ENCODE data around the gene RPS6KA3. TPM values are rescaled to one million over a fixed set of nuclear protein-coding genes. Genes with fewer than 3 reads are reported as not detected.

The RPS6KA3 gene
- total RNA-seq, 1 donor from 2014 or later, result 33.6 TPM

DNA sequence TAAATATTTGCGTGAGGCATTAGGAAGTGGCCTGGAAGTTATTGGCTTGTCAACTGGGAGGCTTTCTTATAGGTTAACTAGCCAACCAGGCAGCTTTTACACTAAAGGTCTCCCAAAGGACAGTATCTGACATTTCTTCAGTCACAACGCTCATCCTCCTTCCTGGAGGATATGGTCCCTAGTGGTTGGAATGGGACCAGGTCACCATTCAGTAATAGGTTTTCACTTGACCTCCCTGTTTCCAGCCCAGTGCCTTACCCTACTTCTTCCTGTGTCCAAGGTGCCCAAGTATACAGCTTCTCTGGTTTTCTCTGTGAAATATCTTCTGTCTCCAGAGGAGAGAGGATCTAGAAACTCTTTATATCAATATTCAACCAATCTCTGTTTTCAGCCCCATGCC, 38.5 kb downstream of the RPS6KA3 start:
- Histone ChIP-seq H3K27ac (replicated peaks) (no peak overlapping the region), H3K9me3 (replicated peaks) (no peaks in the 10 kb centered on the region), H3K27me3 (ENCODE audit: low read depth) (no peaks in the 10 kb centered on the region), H3K4me1 (peaks cover 42% of the 10 kb centered on the region), H3K36me3 (peaks cover 7% of the 10 kb centered on the region), H3K4me3 (no peak overlapping the region)
- intact Hi-C loops (cut with micrococcal nuclease), result no loop called here
- no peak for DNase-seq
- TF ChIP-seq, protein P1, sequence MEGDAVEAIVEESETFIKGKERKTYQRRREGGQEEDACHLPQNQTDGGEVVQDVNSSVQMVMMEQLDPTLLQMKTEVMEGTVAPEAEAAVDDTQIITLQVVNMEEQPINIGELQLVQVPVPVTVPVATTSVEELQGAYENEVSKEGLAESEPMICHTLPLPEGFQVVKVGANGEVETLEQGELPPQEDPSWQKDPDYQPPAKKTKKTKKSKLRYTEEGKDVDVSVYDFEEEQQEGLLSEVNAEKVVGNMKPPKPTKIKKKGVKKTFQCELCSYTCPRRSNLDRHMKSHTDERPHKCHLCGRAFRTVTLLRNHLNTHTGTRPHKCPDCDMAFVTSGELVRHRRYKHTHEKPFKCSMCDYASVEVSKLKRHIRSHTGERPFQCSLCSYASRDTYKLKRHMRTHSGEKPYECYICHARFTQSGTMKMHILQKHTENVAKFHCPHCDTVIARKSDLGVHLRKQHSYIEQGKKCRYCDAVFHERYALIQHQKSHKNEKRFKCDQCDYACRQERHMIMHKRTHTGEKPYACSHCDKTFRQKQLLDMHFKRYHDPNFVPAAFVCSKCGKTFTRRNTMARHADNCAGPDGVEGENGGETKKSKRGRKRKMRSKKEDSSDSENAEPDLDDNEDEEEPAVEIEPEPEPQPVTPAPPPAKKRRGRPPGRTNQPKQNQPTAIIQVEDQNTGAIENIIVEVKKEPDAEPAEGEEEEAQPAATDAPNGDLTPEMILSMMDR (IDR thresholded peaks at IDR 0.05; ENCODE audit: borderline replicate concordance), result no peak

DNA sequence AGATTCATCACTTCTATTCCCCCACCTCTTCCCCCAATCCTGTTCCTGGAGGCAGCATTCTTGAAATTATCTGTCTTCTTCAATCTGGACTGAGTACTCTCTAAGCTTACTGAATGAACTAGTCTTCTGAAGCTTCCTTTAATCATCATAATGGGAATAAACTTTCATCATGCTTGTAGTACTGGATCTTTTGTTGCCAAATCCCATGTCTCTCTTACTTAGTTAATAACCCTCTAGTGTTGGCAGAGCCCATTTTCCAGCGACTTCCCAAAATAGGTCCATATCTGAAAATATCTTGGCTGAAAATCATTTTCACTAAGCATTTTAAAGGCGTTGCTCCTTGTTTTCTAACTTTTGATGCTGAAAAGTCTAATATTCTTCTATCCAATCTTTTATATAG, 39.6 kb downstream of the RPS6KA3 start:
- Histone ChIP-seq H3K4me1 (peaks cover 42% of the 10 kb centered on the region), H3K9me3 (replicated peaks) (no peaks in the 10 kb centered on the region), H3K4me3 (no peak overlapping the region), H3K36me3 (no peaks in the 10 kb centered on the region), H3K27ac (replicated peaks) (peak overlapping the region; percentile 12), H3K27me3 (ENCODE audit: low read depth) (no peaks in the 10 kb centered on the region)
- intact Hi-C loops (cut with micrococcal nuclease), result no loop called here
- TF ChIP-seq, protein P1 (IDR thresholded peaks at IDR 0.05; ENCODE audit: borderline replicate concordance), result no peak
- DNase-seq, result no peak

DNA sequence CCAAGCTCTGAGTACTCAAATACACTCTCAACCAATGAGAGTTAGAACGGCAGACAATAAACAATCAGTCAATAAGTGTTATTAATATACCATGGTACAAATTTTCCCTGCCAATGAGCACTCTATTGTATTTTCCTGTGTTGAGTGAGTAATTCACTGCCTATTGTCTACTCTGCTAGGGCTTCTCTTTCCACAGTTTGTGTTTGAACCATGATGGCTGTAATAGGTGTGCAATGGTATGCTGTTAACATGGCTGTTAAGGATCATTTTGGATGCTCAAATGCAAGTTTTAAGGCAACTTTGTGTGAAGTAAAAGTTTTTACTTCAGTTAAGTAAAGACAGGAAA, 41.2 kb downstream of the RPS6KA3 start:
- no peaks in the 10 kb centered on the region for H3K27me3 ChIP-seq (ENCODE audit: low read depth)
- TF ChIP-seq, protein P1 (IDR thresholded peaks at IDR 0.05; ENCODE audit: borderline replicate concordance), result no peak
- H3K36me3 ChIP-seq, result no peaks in the 10 kb centered on the region
- no peak overlapping the region for H3K4me3 ChIP-seq
- intact Hi-C loops (cut with micrococcal nuclease), result no loop called here
- no peaks in the 10 kb centered on the region for H3K9me3 ChIP-seq (replicated peaks)
- H3K4me1 ChIP-seq, result peaks cover 42% of the 10 kb centered on the region
- no peak for DNase-seq
- peak overlapping the region; percentile 64 for H3K27ac ChIP-seq (replicated peaks)

DNA sequence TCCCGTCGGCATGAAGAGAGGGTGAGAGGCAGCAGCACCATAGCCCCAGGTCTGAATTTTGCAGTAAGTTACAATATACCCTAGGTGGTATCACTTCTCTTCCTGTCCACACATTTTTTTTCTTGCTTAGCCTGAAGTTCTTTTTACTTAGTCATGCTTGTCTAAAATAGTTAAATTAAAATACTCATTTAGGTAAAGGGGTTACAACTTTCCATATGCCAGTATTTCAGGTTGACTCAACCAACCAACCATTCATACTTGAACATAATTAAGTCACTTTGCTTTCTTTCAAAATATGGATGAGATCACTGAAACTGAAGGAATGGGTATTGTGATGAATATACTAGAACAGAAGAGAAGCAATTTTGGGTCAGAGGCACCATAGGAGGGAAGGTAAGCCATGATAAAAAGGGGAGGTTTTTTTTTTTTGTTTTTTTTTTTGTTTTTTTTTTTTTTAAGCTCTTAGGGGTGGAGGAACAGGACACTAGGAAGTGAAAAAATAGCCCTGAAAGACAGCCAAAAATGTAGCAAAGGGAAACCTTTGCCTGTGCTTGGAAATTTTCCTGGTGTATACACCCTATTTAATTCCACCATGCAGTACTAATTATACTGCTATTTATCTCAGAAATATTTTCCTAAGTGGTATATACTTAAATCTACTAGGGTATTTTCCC, 41.8 kb downstream of the RPS6KA3 start:
- H3K36me3 ChIP-seq, result no peaks in the 10 kb centered on the region
- TF ChIP-seq, protein P1 (IDR thresholded peaks at IDR 0.05; ENCODE audit: borderline replicate concordance), result no peak
- H3K27me3 ChIP-seq (ENCODE audit: low read depth), result no peaks in the 10 kb centered on the region
- intact Hi-C loops (cut with micrococcal nuclease), result no loop called here
- no peak overlapping the region for H3K4me3 ChIP-seq
- DNase-seq, result no peak
- peak overlapping the region; percentile 64 for H3K27ac ChIP-seq (replicated peaks)
- H3K9me3 ChIP-seq (replicated peaks), result no peaks in the 10 kb centered on the region
- peaks cover 42% of the 10 kb centered on the region for H3K4me1 ChIP-seq

DNA sequence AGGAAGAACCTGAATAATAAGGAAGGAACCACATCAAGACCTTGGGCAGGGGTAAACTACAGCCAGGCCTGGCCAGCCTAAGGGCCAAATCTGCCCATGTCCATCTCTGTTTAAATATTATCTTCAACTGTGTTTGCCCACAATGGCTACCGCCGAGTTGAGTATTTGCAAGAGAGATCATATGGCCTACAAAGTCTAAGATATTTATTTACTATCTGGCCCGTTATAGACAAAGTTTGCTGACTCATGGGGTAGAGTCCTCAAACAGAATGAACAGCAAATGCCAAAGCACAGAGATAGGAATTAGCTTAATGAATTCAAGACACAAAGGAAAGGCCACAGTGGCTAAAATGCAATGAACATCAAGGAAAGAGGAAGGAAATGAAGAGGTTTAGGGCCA, 44.8 kb downstream of the RPS6KA3 start:
- no peak overlapping the region for H3K4me3 ChIP-seq
- no peak for DNase-seq
- H3K9me3 ChIP-seq (replicated peaks), result no peaks in the 10 kb centered on the region
- TF ChIP-seq, protein P1 (IDR thresholded peaks at IDR 0.05; ENCODE audit: borderline replicate concordance), result no peak
- H3K4me1 ChIP-seq, result peaks cover 34% of the 10 kb centered on the region
- intact Hi-C loops (cut with micrococcal nuclease), result no loop called here
- H3K27me3 ChIP-seq (ENCODE audit: low read depth), result no peaks in the 10 kb centered on the region
- peak overlapping the region; percentile 36 for H3K27ac ChIP-seq (replicated peaks)
- H3K36me3 ChIP-seq, result no peaks in the 10 kb centered on the region
